HPDE6-E6E7 (cell line): ENCODE data around the gene GHRHR.

Experiments used
- DNase-seq: peaks from one replicate; pipeline ENCODE4 v3.0.0; 2011; ENCODE audit warnings: missing footprints; ENCODE audit errors: extremely low spot score

The GHRHR gene

DNA sequence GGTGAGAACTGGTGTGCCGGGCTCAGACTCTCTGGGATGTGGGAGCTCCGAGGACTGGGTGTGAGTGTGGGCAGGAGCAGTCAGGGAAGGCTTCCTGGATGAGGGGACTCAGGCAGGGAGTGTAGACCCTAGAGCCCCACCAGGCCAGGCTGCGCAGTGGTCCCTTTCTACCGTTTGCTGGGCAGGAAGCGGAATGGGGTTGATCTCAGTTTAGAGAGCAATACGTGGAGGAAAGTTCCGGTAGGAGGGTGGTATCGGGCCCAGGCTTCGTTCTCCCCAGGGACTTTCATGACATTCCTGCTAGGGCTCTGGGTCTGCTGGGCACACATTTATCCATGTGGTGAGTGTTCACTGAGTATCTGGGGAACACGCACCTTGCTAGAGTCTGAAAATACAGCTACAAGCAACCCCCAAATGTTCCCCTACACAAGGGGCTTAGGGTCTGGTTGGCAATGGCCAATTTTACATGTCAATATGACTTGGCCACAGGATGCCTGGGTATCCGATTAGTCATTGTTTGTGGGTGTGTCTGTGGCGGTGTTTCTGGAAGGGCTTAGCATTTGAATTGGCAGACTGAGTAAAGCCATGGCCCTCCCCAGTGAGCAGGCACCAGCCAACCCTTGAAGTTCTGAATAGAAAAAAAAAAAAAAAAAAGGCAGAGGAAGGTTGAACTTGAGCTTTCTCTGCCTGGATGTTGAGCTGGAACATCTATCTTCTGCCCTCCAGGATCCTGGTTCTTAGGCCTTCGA, 20.8 kb downstream of the GHRHR start:
- DNase-seq = peak; percentile 49

DNA sequence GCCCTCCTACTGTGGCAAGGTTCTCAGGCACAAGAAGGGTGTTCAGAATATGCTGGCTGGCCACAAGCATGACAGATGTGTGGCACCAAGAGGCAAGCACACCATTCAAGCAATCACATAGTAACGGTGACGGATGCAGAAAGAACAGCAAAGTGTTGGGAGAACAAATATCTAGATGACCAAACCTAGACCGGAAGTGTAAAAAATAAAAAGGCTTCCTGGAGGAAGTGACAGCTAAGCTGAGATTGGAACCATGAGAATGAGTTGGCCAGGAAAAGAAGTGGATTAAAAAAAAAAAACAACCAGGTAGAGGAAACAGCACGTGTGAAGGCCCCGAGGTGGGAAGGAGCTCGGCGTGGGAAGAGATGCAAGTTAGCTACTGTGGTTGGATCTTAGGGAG, 22.0 kb downstream of the GHRHR start:
- no peak for DNase-seq

DNA sequence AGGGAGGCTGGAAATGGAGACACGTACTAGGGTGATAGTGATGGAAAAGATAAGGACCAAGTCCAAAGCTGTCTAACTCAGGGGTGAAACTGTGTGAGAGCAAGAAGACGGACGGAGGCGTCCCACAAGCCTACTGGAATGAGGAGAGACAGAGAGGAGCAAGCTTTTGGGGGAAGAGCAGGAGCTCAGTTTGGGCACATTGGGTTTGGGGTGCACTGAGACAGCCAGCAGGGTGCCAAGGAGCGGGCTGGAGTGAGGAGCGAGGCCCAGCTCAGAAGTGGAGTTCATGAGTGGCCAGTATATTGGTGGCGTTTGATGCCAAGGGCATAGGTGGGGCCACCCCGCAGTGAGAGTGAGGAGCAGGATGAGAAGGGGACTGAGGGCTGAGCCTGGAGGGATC, 22.6 kb downstream of the GHRHR start:
- DNase-seq = no peak

DNA sequence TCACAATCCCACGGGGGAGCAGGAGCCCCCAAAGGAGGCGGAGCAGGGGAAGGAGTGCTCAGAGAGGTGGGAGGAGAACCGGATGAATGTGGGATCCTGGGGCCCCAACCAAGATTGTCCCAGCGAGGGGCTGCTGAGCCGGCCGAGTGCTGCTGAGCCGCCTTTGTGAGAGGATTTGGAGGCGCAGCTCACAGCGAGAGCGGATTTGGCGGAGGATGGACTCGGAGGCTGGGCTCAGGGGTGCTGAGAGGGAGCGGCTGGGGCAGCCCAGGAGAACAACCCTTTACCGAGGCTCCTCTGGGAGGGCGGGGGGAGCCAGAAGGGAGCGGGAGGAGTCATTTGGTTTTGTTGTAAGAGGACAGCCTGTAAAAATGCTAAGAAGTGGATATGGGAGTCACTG, 23.0 kb downstream of the GHRHR start:
- DNase-seq = no peak

DNA sequence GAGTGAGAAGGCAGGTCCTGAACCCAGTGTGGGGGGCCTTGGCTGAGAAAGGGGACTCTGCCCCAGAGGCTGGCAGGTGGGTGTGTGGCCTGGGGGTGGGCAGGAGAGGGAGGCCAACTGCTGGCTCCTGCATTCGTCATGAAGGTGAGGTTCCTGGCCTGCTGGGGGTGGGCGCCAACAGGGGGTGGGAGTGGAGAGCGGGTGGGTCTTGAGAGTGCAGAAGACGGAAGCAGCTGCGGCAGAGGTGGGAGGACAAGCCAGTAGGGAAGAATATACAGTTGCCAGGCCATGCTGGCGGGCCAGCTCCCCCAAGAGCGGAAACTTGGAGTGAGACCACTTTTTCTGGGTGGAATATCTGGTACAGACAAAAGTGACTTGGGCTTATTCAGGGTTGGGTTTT, 23.4 kb downstream of the GHRHR start:
- no peak for DNase-seq

DNA sequence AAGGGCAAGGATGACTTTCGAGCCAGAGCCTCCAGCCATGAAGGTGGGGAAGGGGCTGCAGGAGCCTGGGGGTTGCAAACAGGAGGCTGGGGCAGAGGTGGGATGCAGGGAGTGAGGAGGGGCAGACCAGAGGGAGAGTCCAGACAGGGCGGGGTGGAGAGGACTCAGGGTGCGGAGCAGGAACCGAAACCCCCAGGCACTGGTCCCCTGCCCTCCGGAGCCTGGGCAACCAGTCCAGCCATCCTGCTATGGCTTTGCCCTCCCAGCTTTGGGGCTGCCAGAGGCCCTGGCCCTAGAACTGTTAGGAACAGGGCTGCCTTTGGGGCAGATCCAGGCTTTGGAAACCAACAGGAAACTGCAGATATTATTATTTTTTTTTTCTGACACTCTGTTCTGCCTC, 24.2 kb downstream of the GHRHR start:
- no peak for DNase-seq

DNA sequence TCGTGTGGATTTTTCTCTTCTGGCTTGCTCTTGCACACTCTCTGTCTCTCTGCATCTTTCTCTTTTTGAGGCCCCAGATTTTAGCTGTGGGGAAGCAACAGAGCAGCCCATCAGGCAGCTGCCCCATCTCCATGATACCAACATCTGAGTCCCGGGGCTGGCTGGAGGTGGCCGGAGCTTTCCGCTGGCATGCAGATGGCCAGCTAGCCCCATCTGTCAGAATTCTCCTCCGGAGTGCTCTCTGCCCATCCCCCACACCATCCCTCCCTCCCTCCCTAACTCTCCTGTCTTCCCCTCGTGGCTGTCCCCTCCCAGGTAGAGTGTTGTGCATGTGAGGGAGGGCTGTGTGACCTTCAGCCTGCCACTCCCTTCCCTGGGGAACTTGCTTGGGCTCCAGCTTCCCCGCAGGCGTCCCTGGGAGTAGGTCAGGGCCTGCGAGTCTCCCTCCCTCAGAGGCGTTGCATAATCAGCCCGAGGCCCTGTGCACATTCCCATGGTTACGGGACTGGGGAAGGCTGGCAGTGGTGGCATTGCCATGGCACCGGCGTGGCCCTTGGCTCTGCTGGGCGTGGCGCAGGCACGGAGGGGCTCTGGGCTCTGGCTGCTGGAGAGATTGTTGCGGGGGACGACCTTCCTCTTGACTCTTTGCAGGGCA, 24.7 kb downstream of the GHRHR start:
- DNase-seq = no peak

DNA sequence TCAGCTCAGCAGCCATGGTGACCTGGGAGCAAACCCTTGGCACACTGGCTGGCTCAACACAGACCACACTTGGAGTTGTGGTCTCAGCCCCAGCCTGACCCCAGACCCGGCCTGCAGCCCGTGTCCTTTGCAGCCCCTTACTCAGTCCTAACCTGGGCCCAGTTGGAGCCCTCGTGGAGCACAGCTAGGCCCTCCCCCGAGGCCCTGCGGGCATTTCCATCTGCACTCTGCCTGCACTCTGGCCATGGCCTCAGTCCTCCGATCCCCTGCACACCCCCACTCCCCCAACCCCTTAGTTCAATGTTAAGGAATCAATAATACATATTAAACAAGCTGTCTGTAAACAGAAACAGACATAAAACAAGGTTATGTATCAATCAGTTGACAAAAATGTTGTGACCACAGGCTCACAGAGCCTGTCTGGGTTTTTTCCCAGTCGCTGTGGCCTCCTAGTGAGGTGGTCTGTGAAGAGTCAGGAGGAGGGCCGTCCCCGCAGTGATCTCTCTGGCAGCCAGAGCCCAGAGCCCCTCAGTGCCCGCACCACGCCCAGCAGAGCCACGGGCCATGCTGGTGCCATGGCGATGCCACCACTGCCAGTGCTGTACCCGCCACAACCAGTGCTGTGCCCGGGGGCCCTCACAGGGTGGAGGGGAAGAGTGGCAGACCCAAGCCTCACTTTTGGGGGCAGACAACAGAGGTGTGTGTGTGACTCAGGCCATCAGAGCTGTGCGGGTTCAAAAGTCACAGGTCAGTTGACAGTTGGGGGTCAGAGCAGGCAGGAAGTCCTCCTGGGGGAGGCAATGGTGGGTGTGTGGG, 25.5 kb downstream of the GHRHR start:
- no peak for DNase-seq

DNA sequence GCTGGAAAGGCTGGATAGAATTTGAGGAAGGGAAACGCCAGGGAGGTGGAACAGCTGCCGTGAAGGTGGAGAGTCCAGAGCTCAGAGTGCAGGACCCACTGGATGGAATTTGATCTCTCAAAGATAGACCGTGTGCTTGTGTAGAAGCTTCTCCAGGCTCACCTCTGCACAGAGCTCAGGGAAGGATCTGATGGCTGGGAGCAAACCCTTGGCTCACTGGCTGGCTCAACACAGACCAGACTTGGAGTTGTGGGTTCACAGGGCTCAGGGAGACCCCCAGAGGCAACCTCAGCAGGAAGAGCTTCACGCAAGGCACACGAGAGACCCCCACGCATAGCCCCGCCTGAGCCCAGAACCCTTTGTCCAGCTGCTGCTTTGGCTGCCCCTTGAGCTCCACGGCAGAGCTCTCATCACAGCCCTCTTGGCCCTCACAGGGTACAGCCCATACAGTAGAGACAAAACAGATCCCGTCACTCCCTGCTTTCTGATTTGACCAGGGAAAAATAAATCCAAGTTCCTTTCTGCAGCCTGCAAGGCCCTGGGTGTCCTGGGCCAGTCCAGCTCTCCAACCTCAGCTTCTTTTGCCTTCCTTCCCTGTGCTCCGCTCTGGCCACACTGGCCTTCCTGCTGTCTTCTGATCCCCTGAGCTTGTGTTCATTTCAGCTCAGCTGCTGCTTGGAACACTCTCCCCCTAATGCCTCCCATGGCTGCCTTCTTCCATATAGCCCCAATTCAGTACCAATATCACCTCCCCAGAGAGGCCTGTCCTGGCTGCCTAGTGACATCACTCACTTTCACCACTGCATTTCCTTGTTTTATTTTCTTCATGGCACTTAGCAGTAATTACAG, 26.3 kb downstream of the GHRHR start:
- no peak for DNase-seq

DNA sequence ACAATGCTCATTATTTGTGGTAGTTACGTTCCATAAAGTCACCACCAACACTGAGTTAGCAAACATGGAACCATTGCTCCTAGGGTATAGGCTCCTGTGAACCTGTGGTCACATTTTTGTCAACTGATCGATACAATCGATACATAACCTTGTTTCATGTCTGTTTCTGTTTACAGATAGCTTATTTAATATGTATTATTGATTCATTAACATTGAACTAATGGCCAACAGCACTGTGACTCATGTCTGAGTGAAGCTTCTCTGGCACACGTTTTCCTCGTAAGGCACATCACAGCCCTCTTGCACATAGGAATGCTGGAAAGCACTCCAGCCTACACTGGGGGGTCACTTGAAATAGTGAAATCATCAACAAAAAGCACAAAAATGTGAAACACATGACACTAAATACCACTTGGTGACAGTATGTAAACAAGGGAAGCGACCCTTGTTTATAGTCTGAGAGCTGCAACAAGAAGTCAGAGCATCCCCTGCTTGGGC, 27.0 kb downstream of the GHRHR start:
- DNase-seq = no peak

DNA sequence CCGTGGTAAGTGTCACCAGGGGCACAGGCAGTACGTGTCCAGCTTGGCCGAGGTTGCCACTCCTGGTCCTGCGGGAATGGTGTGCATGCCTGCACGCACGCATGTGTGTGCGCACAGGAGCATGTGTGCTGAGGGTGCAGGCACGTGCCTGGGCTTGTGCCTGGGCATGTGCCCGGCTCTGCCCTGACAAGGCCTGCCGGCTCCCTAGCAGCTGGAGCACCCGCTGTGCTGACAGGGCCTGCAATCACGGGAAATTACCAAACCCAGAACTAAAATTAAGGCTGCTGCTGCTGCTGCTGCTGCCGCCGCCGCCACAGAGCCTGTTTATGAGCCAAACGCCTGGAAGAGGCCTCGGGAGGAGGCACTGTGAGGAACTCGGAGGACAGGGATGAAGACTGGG, 28.7 kb downstream of the GHRHR start:
- DNase-seq = no peak

DNA sequence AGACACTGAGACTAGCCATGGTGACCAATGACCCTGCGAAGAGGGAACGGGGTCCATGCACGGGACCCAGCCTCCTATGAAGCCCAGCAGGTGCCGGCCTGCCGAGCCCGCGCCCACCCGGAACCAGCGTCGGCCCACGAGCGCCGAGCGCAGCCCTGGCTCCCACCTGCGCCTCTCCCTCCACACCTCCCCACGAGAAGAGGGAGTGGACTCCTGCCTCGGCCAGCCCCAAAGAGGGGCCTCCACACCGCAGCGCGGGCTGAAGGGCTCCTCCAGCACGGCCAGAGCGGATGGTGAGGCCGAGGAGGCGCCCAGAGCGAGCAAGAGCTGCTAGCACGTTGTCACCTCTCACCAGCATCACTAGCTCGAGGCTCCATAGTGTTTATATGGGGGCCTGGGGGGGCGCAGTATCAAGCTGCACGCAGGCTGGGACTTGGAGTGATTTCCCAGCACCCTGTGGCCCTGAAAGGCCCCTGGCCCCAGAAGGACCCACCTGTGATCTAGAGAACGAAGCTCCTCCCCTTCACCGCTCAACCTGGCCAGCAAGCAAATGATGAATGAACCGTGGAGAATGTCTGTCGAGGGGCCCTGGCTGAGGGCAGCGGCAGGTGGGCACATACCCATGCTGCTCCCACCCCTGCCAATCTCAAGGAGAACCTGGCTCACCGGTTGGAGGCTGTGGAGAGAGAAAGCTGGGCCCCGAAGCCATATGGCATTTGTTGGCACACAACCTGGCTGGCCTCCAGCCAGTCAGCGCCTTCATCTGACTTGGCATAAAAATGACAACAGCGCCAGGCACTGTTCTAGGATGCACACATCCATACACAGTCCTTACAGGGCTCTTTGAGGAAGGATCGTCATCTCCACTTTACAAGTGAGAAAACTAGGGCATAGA, 30.7 kb downstream of the GHRHR start:
- DNase-seq = no peak

DNA sequence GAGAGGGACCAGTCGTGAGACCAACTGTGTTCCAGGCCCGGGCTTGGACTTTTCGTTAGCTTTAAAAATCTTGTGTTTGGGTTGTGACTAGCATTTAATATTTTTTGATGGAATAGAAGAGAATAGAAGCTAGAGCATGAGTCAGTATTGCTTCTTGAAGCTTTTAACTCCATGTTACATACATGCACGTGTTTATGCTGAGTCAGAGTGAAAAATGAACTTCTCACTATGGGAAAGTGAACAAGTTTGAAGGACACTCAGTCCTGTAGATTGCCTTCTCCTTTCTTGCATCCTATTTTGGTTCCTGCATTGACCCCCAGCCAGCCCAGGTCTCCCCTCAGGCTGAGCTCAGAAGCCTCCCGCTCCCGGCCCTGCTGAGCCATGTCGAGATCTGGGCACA, 31.8 kb downstream of the GHRHR start:
- DNase-seq = no peak

DNA sequence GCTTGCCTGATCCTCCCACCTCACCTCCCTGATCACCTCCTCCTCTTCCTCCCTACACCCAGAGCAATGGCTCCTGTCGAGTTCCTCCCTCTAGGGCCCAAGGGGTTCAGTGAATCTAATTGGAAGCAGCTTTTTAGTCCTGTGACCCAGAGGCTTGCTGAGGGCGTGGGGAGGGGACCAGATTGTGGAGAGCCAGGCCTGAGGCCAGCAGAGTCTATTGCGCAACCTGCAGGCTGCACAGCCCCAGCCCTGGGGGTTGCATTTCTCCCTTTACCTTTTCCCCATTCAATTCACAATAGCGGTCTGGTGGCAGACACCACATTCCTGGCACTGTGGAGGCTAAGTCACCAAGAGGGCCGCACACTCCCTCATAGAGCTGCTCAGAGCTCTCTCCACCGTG, 32.5 kb downstream of the GHRHR start:
- no peak for DNase-seq

DNA sequence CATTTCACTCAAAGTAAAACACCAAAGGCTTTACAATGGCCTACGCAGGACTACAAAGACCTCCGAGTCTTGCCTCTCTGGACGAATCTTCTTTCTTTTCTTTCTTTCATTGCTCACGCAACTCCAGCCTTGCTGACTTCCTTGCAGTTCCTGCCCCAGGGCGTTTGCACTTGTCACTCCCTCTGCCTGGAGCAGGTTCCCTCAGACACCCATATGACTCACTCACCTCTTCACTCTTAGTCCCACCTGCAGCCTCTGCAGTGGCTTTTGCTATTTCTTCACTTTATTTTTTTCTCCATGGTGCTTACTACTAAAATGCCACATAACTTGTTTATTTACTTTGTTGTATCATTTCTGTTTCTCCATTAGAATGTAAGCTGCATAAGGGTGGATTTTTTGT, 33.1 kb downstream of the GHRHR start:
- DNase-seq = no peak

DNA sequence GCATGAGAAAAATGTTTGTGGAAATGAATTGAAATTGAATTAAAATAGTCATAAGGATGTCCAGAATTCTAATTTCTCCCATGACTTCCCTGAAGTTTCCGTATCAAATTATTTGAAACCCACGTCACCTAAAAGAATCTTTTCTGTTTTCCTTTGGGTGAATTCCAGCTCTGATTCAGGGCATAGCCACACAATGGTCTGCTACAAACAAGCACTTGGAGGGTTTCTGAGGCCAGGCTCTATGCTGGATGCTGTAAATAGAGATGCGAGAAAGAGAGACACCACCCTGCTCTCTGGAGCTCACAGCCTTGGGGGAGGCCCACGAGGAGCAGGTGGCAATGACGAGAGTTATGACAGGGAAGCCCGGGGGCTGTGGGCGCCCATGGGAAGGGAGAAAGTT, 33.6 kb downstream of the GHRHR start:
- DNase-seq = no peak

DNA sequence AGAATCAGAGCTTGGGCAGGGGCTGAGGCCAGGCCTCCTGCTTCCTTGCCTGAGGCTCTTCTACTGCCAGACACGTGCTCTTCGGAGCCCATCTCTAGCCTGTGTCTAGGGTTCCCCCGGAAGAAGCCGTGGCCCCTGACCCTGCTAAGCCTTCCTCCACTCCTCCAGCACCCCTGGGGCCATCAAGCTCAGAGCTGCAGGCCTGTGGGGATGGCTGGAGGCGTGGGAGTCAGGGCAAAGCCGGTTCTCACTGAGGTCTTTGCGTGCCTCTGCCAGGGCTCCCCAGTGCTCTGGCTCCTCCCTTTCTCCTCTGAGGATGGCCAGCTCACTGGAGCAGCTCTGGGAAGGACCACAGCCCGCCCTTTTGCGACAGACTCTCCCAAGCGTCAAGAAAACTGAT, 34.4 kb downstream of the GHRHR start:
- no peak for DNase-seq

DNA sequence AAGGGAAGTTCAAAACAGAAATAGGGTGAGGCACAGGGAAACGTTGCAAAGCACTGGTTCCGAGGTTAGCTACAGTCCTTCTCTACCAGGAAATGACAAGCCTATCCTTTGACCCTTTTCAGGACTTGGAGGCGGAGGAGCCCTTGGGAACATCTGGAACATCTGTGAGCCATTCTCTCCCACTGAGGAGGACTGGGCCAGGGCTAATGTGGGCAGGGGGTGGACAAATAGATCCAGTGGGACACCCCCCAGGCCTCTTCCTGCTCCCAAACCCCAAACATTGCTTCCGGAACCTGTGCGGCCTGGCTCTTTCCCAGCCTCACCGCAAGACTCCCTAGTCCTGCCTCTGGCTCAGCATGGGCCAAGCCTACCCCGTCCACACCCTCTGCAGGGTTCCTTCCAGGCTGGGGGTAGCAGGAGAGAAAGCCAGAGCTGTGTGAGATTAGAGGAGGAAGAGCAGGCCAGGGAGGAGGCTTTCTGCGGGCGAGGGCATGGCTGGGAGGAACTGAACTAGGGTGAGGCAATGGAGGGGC, 36.5 kb downstream of the GHRHR start:
- no peak for DNase-seq

DNA sequence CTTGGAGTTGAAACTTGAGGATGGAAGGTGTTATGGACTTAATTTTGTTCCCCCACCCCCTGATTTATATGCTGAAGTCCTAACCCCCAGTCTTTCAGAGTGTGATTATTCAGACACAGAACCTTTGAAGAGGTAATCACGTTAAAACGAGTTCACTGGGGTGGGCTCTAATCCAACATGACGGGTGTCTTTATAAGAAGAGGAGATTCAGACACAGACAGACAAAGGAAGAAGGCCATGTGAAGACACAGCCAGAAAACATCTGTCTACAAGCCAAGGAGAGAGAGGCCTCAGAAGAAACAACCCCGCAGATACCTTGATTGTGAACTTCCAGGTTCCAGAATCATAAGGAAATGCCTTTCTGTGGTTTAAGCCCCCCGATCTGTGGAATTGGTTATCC, 37.0 kb downstream of the GHRHR start:
- no peak for DNase-seq

DNA sequence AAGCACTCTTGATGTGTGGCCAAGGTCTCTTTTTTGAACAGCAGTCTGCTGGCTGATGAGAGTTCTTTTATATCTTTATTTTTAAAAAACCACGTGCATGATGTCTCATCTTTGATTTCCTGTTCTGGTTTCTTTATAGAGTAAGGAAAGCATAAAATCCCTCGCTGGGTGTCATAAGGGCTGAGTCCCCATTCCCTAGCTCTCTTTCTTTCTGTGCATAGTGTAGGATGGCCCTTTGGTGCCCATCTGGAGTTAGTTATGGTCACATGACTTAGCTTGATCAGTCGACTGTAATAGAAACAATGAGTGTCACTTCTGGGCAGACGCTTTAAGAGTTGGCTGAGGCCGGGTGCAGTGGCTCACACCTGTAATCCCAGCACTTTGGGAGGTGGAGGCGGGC, 38.5 kb downstream of the GHRHR start:
- DNase-seq = no peak
